K562 (cell line): ENCODE measurements around the gene SEC22C.

Source experiments
- BRF2 ChIP-seq: IDR thresholded peaks from 3 replicates; pipeline ENCODE4 v1.6.1; 2011; ENCODE audit warnings: borderline replicate concordance, mild to moderate bottlenecking; ENCODE audit not compliant: insufficient read length, insufficient read depth
- CBX1 ChIP-seq: sonication (generic); IDR thresholded peaks from 2 replicates; pipeline ENCODE4 v1.6.1; 2016; ENCODE audit warnings: antibody characterized with exemption, low read depth, mild to moderate bottlenecking
- CTCF ChIP-seq, 3 experiments: IDR thresholded peaks in 2 of 3; conservative IDR thresholded peaks in 1 of 3; 2 replicates each; pipeline ENCODE4 v1.5.1; 2011 to 2012; ENCODE audit warnings: low read length in 3 of 3, mild to moderate bottlenecking in 3 of 3, control low read depth in 2 of 3, improper control_type of control experiment in 1 of 3, inconsistent platforms in 1 of 3, low read depth in 1 of 3, mixed read lengths in 1 of 3, moderate library complexity in 1 of 3; ENCODE audit not compliant: insufficient read depth in 2 of 3
- HMGXB4 ChIP-seq: sonication (generic); formaldehyde crosslinking; IDR thresholded peaks from 2 replicates; pipeline ENCODE4 v1.8.1; 2023; ENCODE audit warnings: mild to moderate bottlenecking, missing genetic modification reagents
- KAT8 ChIP-seq: fragments of 450-650 bp; IDR thresholded peaks from 2 replicates; pipeline ENCODE4 v1.6.1; 2016; ENCODE audit warnings: low read depth, mild to moderate bottlenecking
- PML ChIP-seq: IDR thresholded peaks from 2 replicates; pipeline ENCODE4 v1.6.1; 2012; ENCODE audit warnings: low read length, inconsistent platforms
- POLR2AphosphoS5 ChIP-seq: IDR thresholded peaks from 2 replicates; pipeline ENCODE4 v1.6.1; 2011; ENCODE audit warnings: mild to moderate bottlenecking, low read depth, low read length, moderate library complexity; ENCODE audit not compliant: control insufficient read depth, insufficient read depth
- POLR3A ChIP-seq: IDR thresholded peaks from 2 replicates; pipeline ENCODE4 v1.6.1; 2011; ENCODE audit warnings: borderline replicate concordance, mild to moderate bottlenecking, moderate library complexity; ENCODE audit not compliant: insufficient read length, insufficient read depth; ENCODE audit errors: extremely low read depth
- REST ChIP-seq, 2 experiments: fragments of 450-650 bp; formaldehyde crosslinking in 1 of 2; IDR thresholded peaks; 2 replicates each; pipeline versions ENCODE4 v1.4.0 to v1.6.1; 2014 to 2020; ENCODE audit warnings: mild to moderate bottlenecking in 2 of 2, borderline replicate concordance in 1 of 2, low read depth in 1 of 2
- SP1 ChIP-seq: sonication (generic); formaldehyde crosslinking; IDR thresholded peaks from 2 replicates; pipeline ENCODE4 v1.8.1; 2022; ENCODE audit warnings: mild to moderate bottlenecking, missing genetic modification reagents
- TAF1 ChIP-seq: IDR thresholded peaks from 2 replicates; pipeline ENCODE4 v1.6.1; 2011; ENCODE audit warnings: mild to moderate bottlenecking, low read length, moderate library complexity; ENCODE audit not compliant: insufficient read depth, control insufficient read depth, severe bottlenecking; ENCODE audit errors: extremely low read depth
- THRA ChIP-seq: fragments of 450-650 bp; IDR thresholded peaks from 2 replicates; pipeline ENCODE4 v1.6.1; 2017; ENCODE audit warnings: mild to moderate bottlenecking, moderate library complexity

- TF ChIP-seq BRF2, result no peak
- no peak for TF ChIP-seq REST (IDR thresholded peaks at IDR 0.05; ENCODE audit: borderline replicate concordance)
- no peak for TF ChIP-seq REST (CRISPR knock-in tag; IDR thresholded peaks at IDR 0.05; ENCODE audit: low read depth)
- TF ChIP-seq POLR3A, result no peak
- no peak for TF ChIP-seq KAT8
- TF ChIP-seq SP1 (CRISPR knock-in tag), result no peak
- no peak for TF ChIP-seq CBX1
- TF ChIP-seq POLR2AphosphoS5, result no peak
- TF ChIP-seq HMGXB4, result no peak
- TF ChIP-seq CTCF (IDR thresholded peaks at IDR 0.05 in 2 of 3, conservative IDR thresholded peaks at IDR 0.05 in 1 of 3; ENCODE audit: insufficient read depth in 2 of 3, low read depth in 1 of 3, low read length in 3 of 3), result no peak
- no peak for TF ChIP-seq PML
- TF ChIP-seq TAF1, result no peak
- no peak for TF ChIP-seq THRA
Measured at GRCh38 chr3:42505128-42505848, 76.5 kb downstream of the SEC22C start.
